Subcutaneous adipose tissue (tissue), 4 donors: Measurements from ENCODE around the gene HTT. TPM values are rescaled to one million over a fixed set of nuclear protein-coding genes. Genes with fewer than 3 reads are reported as not detected.

ENCODE experiments used
- CTCF ChIP-seq: fragments of 450-650 bp; IDR thresholded peaks from one replicate; pipeline ENCODE4 v1.5.1; 2016; ENCODE audit warnings: low read depth, mild to moderate bottlenecking, control low read depth, antibody characterized with exemption, moderate library complexity
- total RNA-seq, 4 donors: library from RNA; depleted of rRNA; stranded (reverse); fragments of >200 nt; gene quantifications; one replicate each; pipeline ENCODE4 v1.1.0, GENCODE V29; 2016

Gene HTT
- total RNA-seq, 4 donors from 2014 or later: 48.2 to 79.3 (median 72.1) TPM

- TF ChIP-seq CTCF: no peak
Measured at GRCh38 chr4:3128058-3128457, 53.6 kb downstream of the HTT start.

- TF ChIP-seq CTCF: no peak
Measured at GRCh38 chr4:3128976-3129375, 54.5 kb downstream of the HTT start.

- TF ChIP-seq CTCF: no peak
Measured at GRCh38 chr4:3130201-3130600, 55.7 kb downstream of the HTT start.

GRCh38 chr4:3130826-3131225 lies 56.3 kb downstream of the HTT start:
- TF ChIP-seq CTCF: no peak

- no peak for TF ChIP-seq CTCF
Measured at GRCh38 chr4:3134201-3134600, 59.7 kb downstream of the HTT start.

- no peak for TF ChIP-seq CTCF
Measured at GRCh38 chr4:3135155-3136011, 60.9 kb downstream of the HTT start.

GRCh38 chr4:3136454-3136853 lies 62.0 kb downstream of the HTT start:
- no peak for TF ChIP-seq CTCF
